Measurements from ENCODE around the gene COA8. TPM values are rescaled to one million over a fixed set of nuclear protein-coding genes. Genes with fewer than 3 reads are reported as not detected.
A peak's percentile ranks its signal among the peaks of the same experiment; 100 is the strongest.

The COA8 gene
- total and polyA plus RNA-seq, 10 donors, result 15.2 to 39.5 (median 22.2) TPM

DNA sequence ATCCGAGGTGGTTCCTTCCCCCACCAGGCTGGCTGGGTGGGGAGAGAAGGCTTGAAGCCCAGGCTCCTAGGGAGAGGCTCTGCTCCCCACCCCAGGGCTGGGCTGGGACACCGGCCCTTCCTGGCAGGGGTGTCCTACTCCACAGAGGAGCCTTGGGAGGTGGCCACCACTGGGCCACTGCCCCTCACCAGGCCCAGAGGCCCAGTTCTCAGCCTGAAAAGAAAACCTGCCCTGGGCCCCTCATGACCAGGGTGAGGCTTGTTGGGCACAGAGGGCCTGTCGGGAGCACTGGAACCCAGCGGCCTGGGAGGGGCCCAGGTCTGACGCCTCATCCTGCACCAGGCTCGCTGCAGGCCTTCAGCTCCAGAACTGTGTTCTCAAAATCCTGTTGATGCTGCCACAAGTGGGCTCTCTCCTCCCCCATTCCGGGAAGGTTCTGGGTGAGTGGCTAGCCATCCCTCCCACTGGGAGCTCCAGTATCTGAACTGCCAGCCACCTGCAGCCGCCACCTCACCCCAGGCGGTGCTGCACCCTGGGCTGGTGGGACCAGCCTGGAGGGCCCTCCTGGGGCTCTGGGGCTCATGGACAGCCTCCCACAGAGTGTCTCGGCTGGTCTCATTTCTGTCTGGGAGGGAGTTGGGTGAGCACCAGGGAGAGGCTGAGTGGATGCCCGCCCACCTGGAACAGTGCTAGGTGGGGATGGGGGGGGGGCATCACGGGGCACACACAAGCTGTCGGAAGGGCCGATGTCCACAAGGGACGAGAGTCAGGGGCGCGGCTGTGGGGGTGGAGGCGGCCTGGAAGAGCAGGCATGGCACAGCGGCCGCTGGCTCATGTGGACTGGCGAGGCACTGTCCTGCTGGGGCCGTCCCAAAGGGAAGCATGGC lies 12.1 kb upstream of the COA8 start:
- peak; percentile 56 for DNase-seq
- H3K27ac ChIP-seq, result peak overlapping the region in 3 of 8 donors; percentile 11 to 61 (median 41)
- no peaks in the 10 kb centered on the region for H3K9me3 ChIP-seq
- 84 to 93% (median 90%) methylated on average over 15 to 22 of the region's 22 CpGs for WGBS, 5 donors
- peaks cover 0 to 43% (median 21%) of the 10 kb centered on the region in 6 donors for H3K4me1 ChIP-seq
- no peaks in the 10 kb centered on the region for H3K27me3 ChIP-seq (replicated peaks in 1 of 7)
- intact Hi-C loops (cut with DNase I; ENCODE audit: low total_unique reads), result loop anchor here (5.0 kb wide), 1 partner anchor 33 kb away; no protein-coding TSS in a partner anchor
- H3K36me3 ChIP-seq, result peaks cover 0 to 17% (median 0%) of the 10 kb centered on the region in 6 donors
- no peak for TF ChIP-seq POLR2A (IDR thresholded peaks at IDR 0.05)
- TF ChIP-seq, protein P1, sequence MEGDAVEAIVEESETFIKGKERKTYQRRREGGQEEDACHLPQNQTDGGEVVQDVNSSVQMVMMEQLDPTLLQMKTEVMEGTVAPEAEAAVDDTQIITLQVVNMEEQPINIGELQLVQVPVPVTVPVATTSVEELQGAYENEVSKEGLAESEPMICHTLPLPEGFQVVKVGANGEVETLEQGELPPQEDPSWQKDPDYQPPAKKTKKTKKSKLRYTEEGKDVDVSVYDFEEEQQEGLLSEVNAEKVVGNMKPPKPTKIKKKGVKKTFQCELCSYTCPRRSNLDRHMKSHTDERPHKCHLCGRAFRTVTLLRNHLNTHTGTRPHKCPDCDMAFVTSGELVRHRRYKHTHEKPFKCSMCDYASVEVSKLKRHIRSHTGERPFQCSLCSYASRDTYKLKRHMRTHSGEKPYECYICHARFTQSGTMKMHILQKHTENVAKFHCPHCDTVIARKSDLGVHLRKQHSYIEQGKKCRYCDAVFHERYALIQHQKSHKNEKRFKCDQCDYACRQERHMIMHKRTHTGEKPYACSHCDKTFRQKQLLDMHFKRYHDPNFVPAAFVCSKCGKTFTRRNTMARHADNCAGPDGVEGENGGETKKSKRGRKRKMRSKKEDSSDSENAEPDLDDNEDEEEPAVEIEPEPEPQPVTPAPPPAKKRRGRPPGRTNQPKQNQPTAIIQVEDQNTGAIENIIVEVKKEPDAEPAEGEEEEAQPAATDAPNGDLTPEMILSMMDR (IDR thresholded peaks at IDR 0.05 in 8 of 11, conservative IDR thresholded peaks at IDR 0.05 in 3 of 11), result no peak
- no peak for TF ChIP-seq POLR2AphosphoS5 (IDR thresholded peaks at IDR 0.05)
- no peak overlapping the region for H3K4me3 ChIP-seq

DNA sequence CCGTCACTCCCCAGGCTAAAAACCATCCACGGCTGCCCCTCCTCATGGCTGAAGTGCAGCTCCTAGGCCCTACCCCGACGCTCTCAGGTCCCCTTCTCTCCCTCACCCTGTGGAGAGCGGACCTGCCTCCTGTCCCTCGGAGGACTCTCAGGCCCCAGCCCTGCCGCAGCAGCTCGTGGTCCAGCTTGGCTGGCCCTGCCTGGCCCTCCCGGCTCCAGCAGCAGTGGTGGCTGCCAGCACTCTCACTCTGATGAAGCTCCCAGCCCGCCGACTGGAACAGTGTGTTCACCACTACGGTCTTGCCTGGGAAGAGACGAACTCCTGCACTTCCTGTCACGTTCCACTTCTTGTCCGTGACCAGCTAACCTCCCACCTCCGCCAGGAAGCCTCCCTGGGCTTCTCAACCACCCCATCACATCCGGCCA lies 11.4 kb upstream of the COA8 start:
- H3K36me3 ChIP-seq, result peaks cover 0 to 23% (median 0%) of the 10 kb centered on the region in 6 donors
- DNase-seq, result peak; percentile 73
- H3K4me3 ChIP-seq, result no peak overlapping the region
- intact Hi-C loops (cut with DNase I; ENCODE audit: low total_unique reads), result loop anchor here (5.0 kb wide), 1 partner anchor 34 kb away; no protein-coding TSS in a partner anchor
- H3K27me3 ChIP-seq (replicated peaks in 1 of 7), result no peaks in the 10 kb centered on the region
- no peaks in the 10 kb centered on the region for H3K9me3 ChIP-seq
- peaks cover 0 to 46% (median 23%) of the 10 kb centered on the region in 6 donors for H3K4me1 ChIP-seq
- WGBS, 5 donors, result 79 to 87% (median 81%) methylated on average over 13 to 17 of the region's 17 CpGs
- TF ChIP-seq, protein P1 (IDR thresholded peaks at IDR 0.05 in 8 of 11, conservative IDR thresholded peaks at IDR 0.05 in 3 of 11), result no peak
- no peak for TF ChIP-seq POLR2A (IDR thresholded peaks at IDR 0.05)
- TF ChIP-seq POLR2AphosphoS5 (IDR thresholded peaks at IDR 0.05), result peak in 1 of 3 donors; percentile 50
- H3K27ac ChIP-seq, result peak overlapping the region in 3 of 8 donors; percentile 41 to 61 (median 55)

DNA sequence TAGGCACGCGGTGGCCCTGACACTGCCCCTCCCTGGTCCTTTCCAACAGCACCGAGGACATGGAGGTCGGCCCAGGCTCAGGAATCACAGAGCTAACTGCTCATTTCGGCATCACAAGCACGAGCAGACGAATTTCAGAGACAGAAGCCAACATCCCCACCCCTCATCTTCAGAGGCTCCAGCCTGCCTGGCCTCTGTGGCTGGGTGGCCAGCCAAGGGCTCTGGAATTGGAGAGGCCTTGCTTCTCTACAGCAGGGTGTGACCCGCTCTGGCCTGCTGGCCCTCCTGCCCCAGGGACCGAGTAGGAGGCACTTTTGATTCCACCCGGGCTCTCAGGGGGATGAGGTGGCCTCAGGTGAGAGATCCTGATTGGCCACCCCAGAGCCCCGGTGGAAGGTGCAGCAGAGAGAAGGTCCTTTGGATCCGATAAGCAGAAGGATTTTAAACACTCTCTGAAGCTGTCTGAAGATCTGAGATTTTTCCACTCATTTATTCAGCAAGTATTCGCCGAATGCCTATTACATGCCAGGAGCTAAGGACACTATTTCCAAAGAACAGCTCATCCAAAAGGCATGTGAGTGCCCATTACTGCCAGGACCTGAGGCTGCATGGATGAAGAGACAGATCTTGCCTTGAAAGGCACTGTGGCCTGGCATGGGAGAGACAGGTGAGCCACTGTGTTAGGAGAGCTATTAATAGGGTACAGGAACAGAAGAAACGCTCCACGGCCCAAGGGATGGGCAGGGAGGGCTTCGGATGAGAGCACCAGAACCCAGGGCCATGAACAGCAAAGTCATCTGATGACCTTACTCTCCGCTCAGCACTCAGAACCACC lies 10.5 kb upstream of the COA8 start:
- TF ChIP-seq POLR2A (IDR thresholded peaks at IDR 0.05), result no peak
- TF ChIP-seq POLR2AphosphoS5 (IDR thresholded peaks at IDR 0.05), result no peak
- 66 to 80% (median 78%) methylated on average over 16 to 18 of the region's 18 CpGs for WGBS, 5 donors
- peaks cover under 1 to 46% (median 25%) of the 10 kb centered on the region in 6 donors for H3K4me1 ChIP-seq
- H3K36me3 ChIP-seq, result peaks cover 0 to 30% (median 0%) of the 10 kb centered on the region in 6 donors
- no peaks in the 10 kb centered on the region for H3K9me3 ChIP-seq
- DNase-seq, result no peak
- no peaks in the 10 kb centered on the region for H3K27me3 ChIP-seq (replicated peaks in 1 of 7)
- peak overlapping the region in 4 of 8 donors; percentile 10 to 61 (median 48) for H3K27ac ChIP-seq
- H3K4me3 ChIP-seq, result no peak overlapping the region
- intact Hi-C loops (cut with DNase I; ENCODE audit: low total_unique reads), result loop anchor here (5.0 kb wide), 1 partner anchor 35 kb away; no protein-coding TSS in a partner anchor

DNA sequence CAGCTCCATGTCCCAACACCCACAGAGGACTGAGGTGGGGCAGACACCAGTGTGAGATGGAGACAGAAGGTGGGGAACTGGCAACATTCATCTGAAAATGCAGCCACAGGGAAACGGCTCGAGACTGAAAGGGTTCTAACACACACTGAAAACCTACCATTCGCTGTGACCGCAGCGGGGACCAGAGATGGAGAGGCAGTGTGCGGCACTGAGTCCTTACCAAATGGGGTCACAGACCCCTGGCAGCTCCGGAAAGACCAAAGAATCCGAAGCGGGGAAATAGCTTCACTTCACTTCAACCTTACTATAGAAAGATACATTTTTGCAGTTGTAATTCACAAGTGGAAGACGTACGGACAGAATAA lies 9.9 kb upstream of the COA8 start:
- TF ChIP-seq, protein P1 (IDR thresholded peaks at IDR 0.05 in 8 of 11, conservative IDR thresholded peaks at IDR 0.05 in 3 of 11), result no peak
- no peak for TF ChIP-seq POLR2AphosphoS5 (IDR thresholded peaks at IDR 0.05)
- TF ChIP-seq POLR2A (IDR thresholded peaks at IDR 0.05), result no peak
- Histone ChIP-seq H3K4me1 (peaks cover 7 to 51% (median 31%) of the 10 kb centered on the region in 6 donors), H3K4me3 (no peak overlapping the region), H3K36me3 (peaks cover 0 to 36% (median 0%) of the 10 kb centered on the region in 6 donors), H3K27ac (peak overlapping the region in 2 of 8 donors; percentile 55 to 61), H3K27me3 (replicated peaks in 1 of 7) (no peaks in the 10 kb centered on the region), H3K9me3 (no peaks in the 10 kb centered on the region)
- WGBS, 5 donors, result 94 to 97% (median 96%) methylated on average over 11 of the region's 11 CpGs
- intact Hi-C loops (cut with DNase I; ENCODE audit: low total_unique reads), result loop anchor here (5.0 kb wide), 1 partner anchor 36 kb away; no protein-coding TSS in a partner anchor
- no peak for DNase-seq

All from spleen (tissue), 11 donors.